Measurements from ENCODE around the gene SH2D4B. TPM values are rescaled to one million over a fixed set of nuclear protein-coding genes. Genes with fewer than 3 reads are reported as not detected.

The SH2D4B gene
- polyA plus RNA-seq, 4 donors = 0.03 to 0.09 TPM; not detected in 2

DNA sequence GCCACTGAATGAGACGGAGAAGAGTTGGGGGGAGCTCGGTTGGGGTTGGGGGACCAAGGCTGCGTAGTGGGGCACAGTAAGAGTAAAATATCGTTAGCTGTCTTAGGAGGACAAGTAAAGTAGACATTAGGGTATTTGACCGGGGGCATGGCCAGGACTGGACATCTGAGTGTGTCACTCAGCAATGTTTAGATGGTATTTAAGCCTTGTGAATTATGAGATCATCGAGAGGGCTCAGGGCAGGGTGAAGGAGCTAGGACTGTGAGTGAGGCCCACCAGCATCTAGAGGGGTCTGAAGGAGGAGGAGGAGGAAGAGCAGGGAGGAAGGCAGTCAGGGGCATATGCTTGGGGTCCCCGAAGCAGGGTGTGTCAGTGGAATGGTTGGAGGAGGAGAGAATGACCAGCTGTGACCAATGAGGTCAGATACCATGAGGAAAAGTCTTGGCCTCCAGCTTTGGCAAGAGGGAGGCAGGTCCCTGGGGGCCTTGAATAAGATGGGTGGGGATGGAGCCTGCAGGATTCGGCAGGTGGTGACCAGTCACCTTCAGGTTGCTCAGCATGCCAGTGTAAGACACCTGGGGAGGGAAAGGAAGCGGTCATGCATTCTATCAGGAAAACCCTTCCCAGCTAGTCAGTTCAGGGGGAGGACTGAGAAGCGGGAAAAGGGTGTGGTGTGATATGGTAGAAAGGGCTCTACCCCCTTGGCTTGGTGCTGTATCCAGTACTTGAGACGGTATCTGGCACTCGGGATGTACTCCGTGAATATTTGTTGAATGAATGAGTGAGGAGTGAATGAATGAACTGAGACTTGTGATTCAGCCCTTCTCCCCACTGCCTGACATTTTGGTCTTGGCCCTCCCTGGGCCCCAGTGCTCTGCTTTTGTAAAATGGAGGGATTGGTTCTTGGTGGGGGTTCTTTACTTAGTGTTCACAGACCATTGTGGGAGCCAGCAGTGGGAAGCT lies 34.8 kb upstream of the SH2D4B start:
- no peak for DNase-seq
- H3K9me3 ChIP-seq (ENCODE audit: control insufficient read depth in 2 of 2, insufficient read depth in 1 of 2, low read depth in 1 of 2, low read length in 1 of 2) = no peaks in the 10 kb centered on the region
- WGBS, 3 donors = 86 to 90% (median 87%) methylated on average over 13 of the region's 13 CpGs
- no peak overlapping the region for H3K4me3 ChIP-seq (ENCODE audit: low read depth in 1 of 3, low read length in 3 of 3)
- peaks cover 24 to 91% (median 38%) of the 10 kb centered on the region in 3 donors for H3K4me1 ChIP-seq (ENCODE audit: control insufficient read depth in 3 of 3, insufficient read depth in 2 of 3, low read depth in 1 of 3, low read length in 2 of 3)
- no peaks in the 10 kb centered on the region for H3K27me3 ChIP-seq (ENCODE audit: control insufficient read depth in 3 of 3, insufficient read depth in 3 of 3, low read length in 3 of 3)
- peaks cover 0 to 45% (median 0%) of the 10 kb centered on the region in 3 donors for H3K36me3 ChIP-seq (ENCODE audit: control insufficient read depth in 3 of 3, insufficient read depth in 2 of 3, low read depth in 1 of 3, low read length in 3 of 3)
- FAIRE-seq = no peak
- H3K27ac ChIP-seq (ENCODE audit: low read depth in 1 of 3, low read length in 2 of 3) = peak overlapping the region; percentile 32 to 90 (median 88)

- FAIRE-seq (no peak), DNase-seq (no peak)
- H3K27me3 ChIP-seq (ENCODE audit: control insufficient read depth in 3 of 3, insufficient read depth in 3 of 3, low read length in 3 of 3) = no peaks in the 10 kb centered on the region
- H3K27ac ChIP-seq (ENCODE audit: low read depth in 1 of 3, low read length in 2 of 3) = peak overlapping the region; percentile 68 to 90 (median 88)
- H3K36me3 ChIP-seq (ENCODE audit: control insufficient read depth in 3 of 3, insufficient read depth in 2 of 3, low read depth in 1 of 3, low read length in 3 of 3) = peaks cover 0 to 50% (median 1%) of the 10 kb centered on the region in 3 donors
- no peaks in the 10 kb centered on the region for H3K9me3 ChIP-seq (ENCODE audit: control insufficient read depth in 2 of 2, insufficient read depth in 1 of 2, low read depth in 1 of 2, low read length in 1 of 2)
- 74 to 84% (median 76%) methylated on average over 7 of the region's 7 CpGs for whole genome bisulfite sequencing, 3 donors
- peaks cover 22 to 83% (median 31%) of the 10 kb centered on the region in 3 donors for H3K4me1 ChIP-seq (ENCODE audit: control insufficient read depth in 3 of 3, insufficient read depth in 2 of 3, low read depth in 1 of 3, low read length in 2 of 3)
- no peak overlapping the region for H3K4me3 ChIP-seq (ENCODE audit: low read depth in 1 of 3, low read length in 3 of 3)
These were observed 34.0 kb upstream of the SH2D4B start for GRCh38 chr10:80503584-80504157.

DNA sequence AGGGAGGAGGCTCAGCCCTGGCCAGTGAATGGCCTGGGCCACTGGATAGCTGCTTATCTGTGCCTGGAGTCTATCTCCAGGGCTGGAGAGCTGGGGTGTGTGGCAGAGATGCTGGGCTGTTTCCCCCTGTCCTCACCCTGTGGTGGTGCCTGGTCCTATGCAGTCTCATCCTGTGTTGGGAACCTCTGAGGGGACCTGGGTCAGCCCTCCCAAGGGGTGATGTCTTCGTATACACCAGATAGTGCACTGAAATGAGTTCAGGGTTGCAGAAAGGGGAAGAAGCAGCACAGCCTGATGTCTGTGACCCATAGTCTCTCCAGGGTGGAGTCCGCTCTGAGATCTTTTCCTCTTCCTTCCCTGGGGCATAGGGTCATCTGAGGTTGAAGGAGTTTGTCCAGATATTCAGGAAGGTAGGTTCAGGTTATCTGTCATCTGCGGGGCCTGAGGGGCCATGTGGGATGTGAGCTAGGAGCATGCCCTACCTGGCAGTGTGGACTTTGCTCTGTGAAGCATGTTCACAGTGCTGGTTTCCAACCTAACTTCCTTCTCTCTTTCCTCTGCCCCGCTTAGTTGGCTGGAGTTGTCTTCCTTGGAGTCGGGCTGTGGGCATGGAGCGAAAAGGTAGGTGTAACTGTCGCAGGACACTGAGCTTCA lies 33.4 kb upstream of the SH2D4B start:
- WGBS, 3 donors = 14 to 51% (median 33%) methylated on average over 7 of the region's 7 CpGs
- peak overlapping the region; percentile 68 to 90 (median 88) for H3K27ac ChIP-seq (ENCODE audit: low read depth in 1 of 3, low read length in 2 of 3)

DNA sequence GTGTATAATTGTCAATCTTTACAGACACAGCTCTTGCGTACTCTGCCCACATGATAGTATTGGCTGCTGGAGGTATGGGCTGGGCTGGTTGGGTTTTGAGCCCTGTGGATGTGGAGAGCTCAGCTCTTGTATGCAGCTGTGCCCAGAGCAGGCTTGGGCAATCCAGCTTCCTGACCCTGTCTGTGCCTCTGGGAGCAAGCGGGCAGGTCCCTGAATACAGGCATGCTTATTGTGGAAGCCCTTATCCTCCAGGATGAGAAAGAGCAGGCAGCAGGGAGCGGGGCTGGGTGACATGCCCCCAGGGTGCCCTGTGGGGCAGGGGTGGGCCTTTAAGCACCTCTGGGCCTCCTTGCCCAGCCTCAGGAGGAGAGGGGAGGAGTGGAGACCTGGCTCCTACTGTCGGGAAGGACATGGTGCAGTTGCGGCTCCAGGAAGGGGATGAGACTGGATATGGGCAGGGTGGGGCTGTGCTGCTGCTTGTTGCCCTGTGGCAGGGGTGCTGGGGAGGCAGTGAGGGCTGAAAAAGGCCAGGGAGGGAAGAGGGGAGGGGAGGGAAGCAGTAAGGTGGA lies 32.7 kb upstream of the SH2D4B start:
- H3K4me3 ChIP-seq (ENCODE audit: low read depth in 1 of 3, low read length in 3 of 3) = no peak overlapping the region

More for the DNA sequence above, 33.4 kb upstream of the SH2D4B start:
- Histone ChIP-seq H3K4me1 (ENCODE audit: control insufficient read depth in 3 of 3, insufficient read depth in 2 of 3, low read depth in 1 of 3, low read length in 2 of 3) (peaks cover 19 to 77% (median 27%) of the 10 kb centered on the region in 3 donors), H3K9me3 (ENCODE audit: control insufficient read depth in 2 of 2, insufficient read depth in 1 of 2, low read depth in 1 of 2, low read length in 1 of 2) (no peaks in the 10 kb centered on the region), H3K36me3 (ENCODE audit: control insufficient read depth in 3 of 3, insufficient read depth in 2 of 3, low read depth in 1 of 3, low read length in 3 of 3) (peaks cover 0 to 56% (median 3%) of the 10 kb centered on the region in 3 donors), H3K4me3 (ENCODE audit: low read depth in 1 of 3, low read length in 3 of 3) (no peak overlapping the region), H3K27me3 (ENCODE audit: control insufficient read depth in 3 of 3, insufficient read depth in 3 of 3, low read length in 3 of 3) (no peaks in the 10 kb centered on the region)
- FAIRE-seq = no peak
- DNase-seq = peak; percentile 88 to 91

GRCh38 chr10:80506189-80506575 lies 31.5 kb upstream of the SH2D4B start:
- WGBS, 3 donors = 81 to 88% (median 83%) methylated on average over 6 of the region's 6 CpGs
- H3K4me3 ChIP-seq (ENCODE audit: low read depth in 1 of 3, low read length in 3 of 3) = no peak overlapping the region
- no peaks in the 10 kb centered on the region for H3K9me3 ChIP-seq (ENCODE audit: control insufficient read depth in 2 of 2, insufficient read depth in 1 of 2, low read depth in 1 of 2, low read length in 1 of 2)
- peak overlapping the region in 1 of 3 donors; percentile 49 for H3K27ac ChIP-seq (ENCODE audit: low read depth in 1 of 3, low read length in 2 of 3)
- H3K4me1 ChIP-seq (ENCODE audit: control insufficient read depth in 3 of 3, insufficient read depth in 2 of 3, low read depth in 1 of 3, low read length in 2 of 3) = peaks cover 15 to 61% (median 18%) of the 10 kb centered on the region in 3 donors
- no peaks in the 10 kb centered on the region for H3K27me3 ChIP-seq (ENCODE audit: control insufficient read depth in 3 of 3, insufficient read depth in 3 of 3, low read length in 3 of 3)
- FAIRE-seq (no peak), DNase-seq (peak in 1 of 2 donors; percentile 55)
- peaks cover 0 to 65% (median 3%) of the 10 kb centered on the region in 3 donors for H3K36me3 ChIP-seq (ENCODE audit: control insufficient read depth in 3 of 3, insufficient read depth in 2 of 3, low read depth in 1 of 3, low read length in 3 of 3)

More for the DNA sequence above, 32.7 kb upstream of the SH2D4B start:
- Histone ChIP-seq H3K9me3 (ENCODE audit: control insufficient read depth in 2 of 2, insufficient read depth in 1 of 2, low read depth in 1 of 2, low read length in 1 of 2) (no peaks in the 10 kb centered on the region), H3K36me3 (ENCODE audit: control insufficient read depth in 3 of 3, insufficient read depth in 2 of 3, low read depth in 1 of 3, low read length in 3 of 3) (peaks cover 0 to 60% (median 3%) of the 10 kb centered on the region in 3 donors), H3K27ac (ENCODE audit: low read depth in 1 of 3, low read length in 2 of 3) (peak overlapping the region; percentile 68 to 90 (median 88)), H3K4me1 (ENCODE audit: control insufficient read depth in 3 of 3, insufficient read depth in 2 of 3, low read depth in 1 of 3, low read length in 2 of 3) (peaks cover 18 to 70% (median 20%) of the 10 kb centered on the region in 3 donors), H3K27me3 (ENCODE audit: control insufficient read depth in 3 of 3, insufficient read depth in 3 of 3, low read length in 3 of 3) (no peaks in the 10 kb centered on the region)
- WGBS, 3 donors = 55 to 75% (median 59%) methylated on average over 5 of the region's 5 CpGs
- FAIRE-seq = no peak
- DNase-seq = no peak

DNA sequence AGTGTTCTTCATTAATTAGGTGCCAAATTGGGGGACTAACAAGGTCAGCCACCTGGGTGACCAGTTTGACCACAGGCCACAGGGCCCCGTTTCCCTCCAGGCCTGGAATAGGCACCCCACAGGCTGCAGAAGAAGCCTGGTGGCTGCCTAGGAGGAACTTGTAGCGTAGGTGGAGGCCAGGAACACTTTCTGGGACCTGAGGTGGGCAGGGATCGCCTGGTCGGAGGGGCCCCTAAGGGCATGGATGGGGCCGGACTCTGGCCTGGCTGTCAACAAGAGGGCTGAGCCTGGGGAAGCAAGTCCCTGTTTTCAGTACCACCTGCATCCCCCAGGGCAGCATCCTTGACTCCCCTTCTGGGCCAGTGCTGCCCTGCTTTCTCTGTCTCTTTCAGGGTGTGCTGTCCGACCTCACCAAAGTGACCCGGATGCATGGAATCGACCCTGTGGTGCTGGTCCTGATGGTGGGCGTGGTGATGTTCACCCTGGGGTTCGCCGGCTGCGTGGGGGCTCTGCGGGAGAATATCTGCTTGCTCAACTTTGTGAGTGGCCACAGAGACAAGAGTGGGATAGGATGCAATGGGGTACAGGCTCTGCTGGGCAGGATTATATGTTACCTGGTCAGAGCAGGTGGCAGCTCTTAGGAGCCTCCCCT lies 30.7 kb upstream of the SH2D4B start:
- Histone ChIP-seq H3K9me3 (ENCODE audit: control insufficient read depth in 2 of 2, insufficient read depth in 1 of 2, low read depth in 1 of 2, low read length in 1 of 2) (no peaks in the 10 kb centered on the region), H3K27me3 (ENCODE audit: control insufficient read depth in 3 of 3, insufficient read depth in 3 of 3, low read length in 3 of 3) (no peaks in the 10 kb centered on the region), H3K4me1 (ENCODE audit: control insufficient read depth in 3 of 3, insufficient read depth in 2 of 3, low read depth in 1 of 3, low read length in 2 of 3) (peaks cover 13 to 54% (median 15%) of the 10 kb centered on the region in 3 donors), H3K27ac (ENCODE audit: low read depth in 1 of 3, low read length in 2 of 3) (no peak overlapping the region), H3K36me3 (ENCODE audit: control insufficient read depth in 3 of 3, insufficient read depth in 2 of 3, low read depth in 1 of 3, low read length in 3 of 3) (peaks cover 0 to 65% (median 5%) of the 10 kb centered on the region in 3 donors), H3K4me3 (ENCODE audit: low read depth in 1 of 3, low read length in 3 of 3) (no peak overlapping the region)
- WGBS, 3 donors = 85 to 91% (median 88%) methylated on average over 13 of the region's 13 CpGs
- no peak for DNase-seq
- FAIRE-seq = no peak

- Histone ChIP-seq H3K4me3 (ENCODE audit: low read depth in 1 of 3, low read length in 3 of 3) (no peak overlapping the region), H3K36me3 (ENCODE audit: control insufficient read depth in 3 of 3, insufficient read depth in 2 of 3, low read depth in 1 of 3, low read length in 3 of 3) (peaks cover 0 to 68% (median 16%) of the 10 kb centered on the region in 3 donors), H3K9me3 (ENCODE audit: control insufficient read depth in 2 of 2, insufficient read depth in 1 of 2, low read depth in 1 of 2, low read length in 1 of 2) (no peaks in the 10 kb centered on the region), H3K27ac (ENCODE audit: low read depth in 1 of 3, low read length in 2 of 3) (peak overlapping the region in 1 of 3 donors; percentile 53), H3K27me3 (ENCODE audit: control insufficient read depth in 3 of 3, insufficient read depth in 3 of 3, low read length in 3 of 3) (no peaks in the 10 kb centered on the region), H3K4me1 (ENCODE audit: control insufficient read depth in 3 of 3, insufficient read depth in 2 of 3, low read depth in 1 of 3, low read length in 2 of 3) (peaks cover 8 to 33% (median 8%) of the 10 kb centered on the region in 3 donors)
- WGBS, 3 donors = 93 to 96% (median 96%) methylated on average over 8 of the region's 8 CpGs
- no peak for FAIRE-seq
- no peak for DNase-seq
These were observed 28.6 kb upstream of the SH2D4B start for GRCh38 chr10:80509108-80509402.
